DMS53 (cell line): ENCODE results near the gene METAP1.
"Not testable (repeated sequence)": the region's sequence is repeated elsewhere in the genome, so short reads cannot be mapped to it uniquely, and the experiment has no call there.

Experiments used
- DNase-seq: peaks from one replicate; lab custom pipeline; 2025; lab: John Stamatoyannopoulos, UW

Gene METAP1

GRCh38 chr4:99059550-99059949, 64.0 kb downstream of the METAP1 start:
- DNase-seq = no peak

GRCh38 chr4:99061048-99061700, 65.7 kb downstream of the METAP1 start:
- DNase-seq = no peak

GRCh38 chr4:99062120-99062519, 66.6 kb downstream of the METAP1 start:
- peak; percentile 65 for DNase-seq

GRCh38 chr4:99065521-99065920, 70.0 kb downstream of the METAP1 start:
- not testable (repeated sequence) for DNase-seq

GRCh38 chr4:99067617-99068016, 72.1 kb downstream of the METAP1 start:
- DNase-seq = no peak

GRCh38 chr4:99071159-99071558, 75.6 kb downstream of the METAP1 start:
- DNase-seq = no peak

GRCh38 chr4:99074816-99075215, 79.3 kb downstream of the METAP1 start:
- DNase-seq = no peak

- DNase-seq = no peak
Measured at GRCh38 chr4:99076292-99076976, 80.9 kb downstream of the METAP1 start.

GRCh38 chr4:99077177-99077576, 81.7 kb downstream of the METAP1 start:
- DNase-seq = no peak

- DNase-seq = no peak
Measured at GRCh38 chr4:99078336-99078735, 82.8 kb downstream of the METAP1 start.

GRCh38 chr4:99078931-99079624, 83.6 kb downstream of the METAP1 start:
- DNase-seq = no peak

GRCh38 chr4:99079625-99080295, 84.2 kb downstream of the METAP1 start:
- no peak for DNase-seq

GRCh38 chr4:99080869-99081268, 85.3 kb downstream of the METAP1 start:
- not testable (repeated sequence) for DNase-seq

- no peak for DNase-seq
Measured at GRCh38 chr4:99082192-99082591, 86.7 kb downstream of the METAP1 start.

- no peak for DNase-seq
Measured at GRCh38 chr4:99084595-99084994, 89.1 kb downstream of the METAP1 start.

- DNase-seq = peak; percentile 55
Measured at GRCh38 chr4:99088023-99088449, 92.5 kb downstream of the METAP1 start.

- peak; percentile 86 for DNase-seq
Measured at GRCh38 chr4:99088481-99089365, 93.2 kb downstream of the METAP1 start, which contains the start of gene ADH5. TSS of gene ADH5 (minus strand) at chr4:99088788. CDS start at chr4:99088700, 88 bp downstream.

GRCh38 chr4:99090481-99091215, 95.1 kb downstream of the METAP1 start:
- no peak for DNase-seq

GRCh38 chr4:99091216-99091575, 95.7 kb downstream of the METAP1 start:
- DNase-seq = no peak

GRCh38 chr4:99091841-99092240, 96.3 kb downstream of the METAP1 start:
- DNase-seq = not testable (repeated sequence)

- DNase-seq = peak; percentile 60
Measured at GRCh38 chr4:99099311-99099710, 103.8 kb downstream of the METAP1 start.
